Fibroblast of gingiva (primary cell): ENCODE data around the gene SLCO2A1.

Source experiments
- DNase-seq: peaks from one replicate; pipeline ENCODE4 v3.0.0-alpha.2; 2011; ENCODE audit warnings: low read depth

The SLCO2A1 gene

DNA sequence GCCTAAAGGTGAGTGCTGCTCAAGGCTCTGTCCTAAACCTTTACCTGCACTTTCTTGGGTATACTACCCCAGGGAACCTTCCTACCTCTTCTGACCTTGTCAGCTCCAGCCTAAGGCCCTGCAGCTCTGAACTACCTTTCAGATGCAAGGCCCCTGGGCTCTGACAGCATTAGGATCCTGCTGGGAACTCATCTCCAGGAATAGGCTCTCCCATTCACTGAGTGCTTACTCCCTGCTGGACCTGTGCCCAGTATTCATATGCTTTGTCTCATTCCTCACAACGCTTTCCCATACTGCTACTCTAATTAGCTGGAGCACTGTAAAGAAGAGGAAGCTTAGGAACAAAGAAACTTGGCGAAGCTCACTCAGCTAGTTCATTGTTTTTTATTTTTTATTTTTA, 80.3 kb downstream of the SLCO2A1 start:
- DNase-seq, result no peak

DNA sequence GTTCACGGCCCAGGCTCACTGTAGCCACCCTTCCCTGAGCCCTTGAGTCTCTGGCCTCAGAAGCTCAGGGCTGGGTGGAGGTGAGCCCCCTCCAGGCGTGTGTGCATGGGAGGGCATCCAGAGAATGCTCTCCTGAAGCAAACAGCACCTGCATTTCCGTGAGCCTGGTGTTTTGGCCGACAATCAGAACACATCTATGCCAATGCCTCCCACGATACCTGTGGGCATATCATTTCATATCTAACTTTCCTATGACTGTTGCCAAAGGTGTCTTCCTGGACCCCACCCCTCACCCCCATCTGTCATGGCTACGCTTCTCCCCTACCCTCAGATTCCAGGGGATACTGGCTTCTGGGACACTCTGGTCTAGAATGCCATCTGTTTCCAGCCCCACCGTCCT, 80.7 kb downstream of the SLCO2A1 start:
- DNase-seq, result no peak

DNA sequence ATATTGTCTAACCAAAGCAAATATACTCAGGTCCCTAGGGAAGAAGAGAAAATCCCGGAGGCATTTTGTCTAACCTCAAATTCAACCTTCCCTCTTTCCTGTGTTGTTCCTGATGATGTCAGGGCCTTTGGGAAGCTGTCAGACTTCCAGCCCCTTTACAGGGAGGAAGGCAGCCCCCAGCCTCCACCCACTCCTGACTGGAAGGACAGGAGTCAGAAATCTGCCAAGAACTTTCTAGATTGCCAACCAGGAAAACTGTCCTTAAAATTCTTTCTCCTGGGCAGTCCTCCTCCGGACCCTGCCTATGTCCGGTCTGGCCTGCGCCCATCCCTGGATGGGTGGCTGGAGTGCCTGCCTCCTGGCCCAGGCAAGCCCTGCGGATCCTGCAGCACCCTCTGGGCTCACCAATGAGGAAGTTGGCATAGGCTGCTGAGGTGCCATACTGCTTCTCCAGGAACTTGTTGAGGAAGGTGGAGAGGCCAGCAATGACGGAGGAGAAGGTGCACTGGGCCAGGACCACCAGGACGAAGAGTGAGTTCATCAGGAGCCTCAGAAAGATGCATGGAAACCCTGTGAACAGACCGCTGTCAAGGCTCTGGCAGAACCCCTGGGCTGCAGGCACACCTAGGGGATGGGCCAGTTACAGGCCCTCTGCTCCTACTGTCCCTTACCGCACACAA, 81.5 kb downstream of the SLCO2A1 start:
- DNase-seq, result no peak

DNA sequence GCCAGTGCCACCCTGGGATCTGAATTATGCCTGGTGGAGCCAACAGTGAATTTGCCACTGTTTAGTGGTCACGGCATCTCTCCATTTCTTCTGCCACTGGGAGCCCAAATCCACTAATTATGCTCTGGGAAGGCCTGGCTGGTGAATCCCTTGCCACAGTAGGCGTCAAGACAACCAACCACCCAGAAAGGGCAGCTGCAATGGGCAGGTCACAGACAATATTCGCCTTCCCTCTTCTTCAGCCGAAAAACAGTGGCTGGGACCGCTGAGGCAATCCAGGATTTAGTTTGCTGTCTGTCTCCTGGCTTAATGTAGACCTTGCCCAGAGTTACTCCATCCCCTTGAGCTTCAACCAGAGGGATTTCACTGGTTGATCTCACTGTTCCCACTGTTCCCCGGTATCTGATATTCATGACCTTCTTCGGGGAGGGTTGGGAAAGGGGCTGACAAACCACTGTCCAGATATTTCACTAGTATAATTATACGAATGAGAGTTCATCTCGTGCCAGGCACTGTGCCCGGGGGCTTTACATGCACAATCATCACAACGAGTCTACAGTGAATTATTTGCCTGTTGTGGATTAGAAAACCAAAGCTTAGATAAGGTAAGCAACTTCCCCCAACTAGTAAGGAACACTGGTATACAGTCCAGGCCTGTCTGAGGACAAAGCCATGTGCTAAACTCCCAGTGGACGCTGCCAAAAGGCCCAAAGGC, 84.2 kb downstream of the SLCO2A1 start:
- DNase-seq, result no peak

DNA sequence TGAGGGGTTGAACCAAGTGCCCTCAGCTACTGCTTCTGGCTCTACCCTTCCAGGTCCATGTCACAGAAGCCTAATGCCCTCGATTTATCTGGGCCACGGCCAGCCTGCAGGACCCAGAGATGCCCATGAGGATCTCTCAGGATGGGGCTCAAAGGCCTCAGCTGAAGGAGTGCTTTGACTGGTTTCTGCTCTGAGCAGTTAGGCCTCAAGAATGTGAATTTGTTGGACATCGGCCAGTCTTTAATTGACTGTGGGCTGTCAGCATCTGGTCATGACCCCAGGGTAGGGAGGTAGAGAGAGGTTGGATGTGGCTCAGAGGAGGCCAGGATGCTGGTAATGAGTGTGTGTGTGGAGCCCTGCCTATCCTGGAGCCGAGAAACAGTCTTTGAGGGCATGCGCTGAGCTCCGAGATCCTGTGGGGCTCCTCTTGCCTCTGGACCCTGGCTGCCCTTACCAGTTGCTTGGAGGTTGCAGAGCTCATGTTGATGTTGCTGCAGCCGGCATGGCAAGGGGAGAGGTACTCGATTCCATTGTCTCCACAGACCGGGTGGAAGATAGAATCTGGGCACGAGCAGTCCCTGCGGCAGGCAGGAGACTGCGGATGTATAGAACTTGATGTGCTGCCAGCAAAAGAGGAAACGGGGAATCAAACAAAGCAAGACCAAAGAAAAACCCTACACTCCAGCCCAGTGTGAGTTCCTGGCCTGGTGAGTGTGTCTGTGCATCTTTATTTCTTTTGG, 84.9 kb downstream of the SLCO2A1 start:
- peak; percentile 85 for DNase-seq

DNA sequence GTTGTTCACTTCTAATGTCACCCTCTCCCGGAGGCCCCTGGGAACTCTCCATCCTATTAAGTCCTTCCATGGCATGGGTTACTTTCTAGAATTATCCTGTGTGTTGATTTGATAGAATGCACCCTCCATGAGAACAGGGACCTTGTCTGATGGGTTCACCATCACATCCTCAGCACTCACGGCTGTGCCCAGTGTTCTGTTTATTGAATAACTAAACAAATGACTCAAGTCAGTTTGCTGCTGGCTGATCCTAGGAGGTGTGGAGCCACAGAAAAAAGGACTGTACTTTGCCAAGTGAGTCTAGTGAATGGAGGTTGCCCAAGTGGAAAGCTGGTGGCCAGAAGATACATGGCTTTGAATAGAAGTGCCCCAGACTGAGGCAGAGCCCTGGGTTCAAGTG, 85.5 kb downstream of the SLCO2A1 start:
- peak; percentile 67 for DNase-seq

DNA sequence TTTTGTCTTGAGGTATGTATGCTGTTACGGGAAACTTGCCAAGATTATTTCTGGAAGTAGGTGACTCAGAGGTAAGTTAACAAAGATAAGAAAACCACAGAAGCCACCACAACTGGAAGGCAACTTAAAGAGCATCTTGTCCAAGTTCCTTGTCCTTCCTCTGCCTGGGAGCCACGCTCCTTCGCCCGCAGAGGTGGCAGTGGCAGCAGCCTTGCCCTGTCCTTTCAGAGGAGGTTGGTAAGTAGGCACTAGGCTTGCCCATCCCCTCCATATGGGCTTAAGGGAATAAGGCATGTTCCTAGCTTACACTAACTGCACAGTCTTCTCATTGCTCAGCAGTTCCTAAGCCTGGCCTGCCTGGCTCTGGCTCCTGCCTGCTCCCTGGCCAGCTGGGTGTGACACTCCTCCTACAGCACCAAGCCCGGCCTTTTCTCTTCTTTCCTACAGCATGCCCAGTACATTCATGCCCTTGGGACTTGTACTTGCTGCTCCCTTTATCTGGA, 86.0 kb downstream of the SLCO2A1 start:
- peak; percentile 75 for DNase-seq

DNA sequence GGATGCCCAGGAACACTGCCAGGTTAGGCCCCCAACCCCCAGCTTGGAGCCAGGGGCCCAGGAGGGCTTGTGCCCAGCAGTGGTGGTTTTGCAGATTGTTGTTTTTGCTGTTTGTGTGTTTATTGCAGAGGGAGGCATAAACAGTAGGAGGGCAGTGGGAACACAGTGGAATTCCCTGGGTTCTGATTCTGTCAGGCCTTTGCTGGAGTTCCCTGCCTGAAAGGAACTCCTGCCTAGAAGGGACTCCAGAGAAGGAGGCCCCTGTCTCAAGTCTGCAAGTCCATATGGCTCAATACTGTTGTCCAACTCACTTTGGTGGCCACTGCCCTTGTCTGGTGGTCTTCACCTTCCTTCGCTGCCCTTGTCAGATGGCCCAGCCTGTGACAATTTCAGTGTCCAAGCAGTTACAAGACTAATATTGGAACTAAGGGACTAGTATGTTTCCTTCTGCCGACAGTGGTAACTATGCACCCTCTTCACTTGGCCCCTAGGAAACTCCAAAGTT, 86.6 kb downstream of the SLCO2A1 start:
- no peak for DNase-seq

DNA sequence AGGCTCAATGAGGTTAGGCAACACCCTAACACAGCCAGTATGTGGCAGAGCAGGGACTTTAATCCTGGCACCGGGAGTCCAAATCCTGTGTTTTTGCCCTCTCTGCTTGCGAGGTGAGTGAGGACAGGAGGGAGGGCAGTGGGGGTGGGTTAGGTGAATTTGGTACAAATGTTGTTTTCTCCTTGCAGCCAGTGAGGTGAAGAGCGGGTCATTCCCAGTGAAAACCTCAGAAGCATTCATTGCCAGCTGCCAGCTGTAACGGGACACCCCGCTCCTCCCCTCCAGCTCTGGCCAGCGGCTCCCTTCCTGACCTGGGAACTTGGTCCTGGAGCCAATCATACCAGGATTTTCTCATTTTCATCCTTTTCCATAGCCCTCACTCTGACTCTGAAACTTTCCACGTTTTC, 88.3 kb downstream of the SLCO2A1 start:
- DNase-seq, result peak; percentile 62

DNA sequence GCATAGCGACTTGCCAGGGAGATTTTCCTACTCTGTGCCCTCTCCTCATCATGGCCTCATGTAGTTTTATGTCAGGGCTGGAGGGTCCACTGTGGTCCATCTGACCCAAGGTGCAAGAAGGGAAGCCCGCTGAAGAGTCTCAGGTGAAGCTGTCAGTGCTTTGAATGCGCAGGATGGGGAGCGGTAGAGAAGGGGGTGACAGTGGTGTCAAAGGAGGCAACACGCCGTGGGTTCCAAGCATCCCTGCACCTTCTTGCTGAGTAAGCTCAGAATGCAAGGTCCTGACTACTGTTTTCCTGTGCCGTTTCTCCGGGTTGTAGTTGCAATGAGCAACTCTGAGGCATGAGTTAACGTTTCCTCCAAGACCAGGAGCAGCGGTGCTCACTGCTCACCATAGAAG, 89.2 kb downstream of the SLCO2A1 start:
- no peak for DNase-seq

DNA sequence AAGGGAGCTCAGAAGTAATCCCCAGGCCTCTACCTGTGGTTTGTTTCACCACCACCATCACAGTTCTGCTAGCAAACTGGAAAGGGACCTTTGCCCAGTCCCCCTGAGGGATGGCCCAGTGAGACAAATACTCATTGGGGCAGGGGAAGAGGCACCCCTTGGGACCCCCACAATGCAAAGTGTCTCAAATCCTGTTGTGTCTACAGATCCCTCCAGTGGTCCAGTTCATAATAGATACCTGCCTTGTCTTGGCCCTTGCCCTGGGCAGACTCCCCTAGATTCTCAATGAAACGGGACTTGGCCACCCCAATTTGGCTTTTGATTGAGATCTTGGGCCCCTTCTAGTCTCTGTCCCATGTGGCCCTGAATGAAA, 90.3 kb downstream of the SLCO2A1 start:
- DNase-seq, result no peak

DNA sequence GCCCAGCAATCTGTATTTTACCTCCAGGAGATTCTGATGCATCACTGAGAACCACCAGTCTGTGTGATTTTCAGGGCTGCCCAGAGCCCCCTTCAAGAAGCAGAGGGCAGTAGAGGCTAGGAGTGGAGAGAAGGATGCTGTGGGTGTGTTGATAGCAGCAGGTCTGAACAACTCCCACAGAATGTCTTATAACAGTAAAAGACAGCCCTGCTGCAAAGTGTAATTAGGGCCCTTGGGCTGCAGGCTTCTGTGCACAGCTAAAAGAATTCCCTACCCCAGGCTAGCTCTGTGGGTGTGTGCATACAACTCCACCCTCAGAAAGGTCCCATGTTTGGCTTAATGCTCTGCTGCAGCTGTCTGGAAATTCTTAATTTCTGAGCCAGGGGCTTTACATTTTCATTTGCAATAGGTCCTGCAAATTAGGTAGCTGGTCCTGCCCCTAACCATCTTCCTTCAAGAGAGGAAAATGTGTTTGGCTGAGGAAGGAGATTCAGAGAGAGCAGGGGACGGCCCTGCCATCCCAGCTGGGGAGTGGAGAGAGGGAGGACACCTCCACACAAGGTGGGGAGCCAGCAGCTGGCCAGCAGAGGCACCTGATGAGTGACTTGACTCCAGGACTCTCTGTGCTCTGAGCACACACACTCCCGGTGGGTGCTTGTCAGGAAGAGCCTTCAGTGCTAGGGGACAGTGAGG, 90.8 kb downstream of the SLCO2A1 start:
- no peak for DNase-seq

DNA sequence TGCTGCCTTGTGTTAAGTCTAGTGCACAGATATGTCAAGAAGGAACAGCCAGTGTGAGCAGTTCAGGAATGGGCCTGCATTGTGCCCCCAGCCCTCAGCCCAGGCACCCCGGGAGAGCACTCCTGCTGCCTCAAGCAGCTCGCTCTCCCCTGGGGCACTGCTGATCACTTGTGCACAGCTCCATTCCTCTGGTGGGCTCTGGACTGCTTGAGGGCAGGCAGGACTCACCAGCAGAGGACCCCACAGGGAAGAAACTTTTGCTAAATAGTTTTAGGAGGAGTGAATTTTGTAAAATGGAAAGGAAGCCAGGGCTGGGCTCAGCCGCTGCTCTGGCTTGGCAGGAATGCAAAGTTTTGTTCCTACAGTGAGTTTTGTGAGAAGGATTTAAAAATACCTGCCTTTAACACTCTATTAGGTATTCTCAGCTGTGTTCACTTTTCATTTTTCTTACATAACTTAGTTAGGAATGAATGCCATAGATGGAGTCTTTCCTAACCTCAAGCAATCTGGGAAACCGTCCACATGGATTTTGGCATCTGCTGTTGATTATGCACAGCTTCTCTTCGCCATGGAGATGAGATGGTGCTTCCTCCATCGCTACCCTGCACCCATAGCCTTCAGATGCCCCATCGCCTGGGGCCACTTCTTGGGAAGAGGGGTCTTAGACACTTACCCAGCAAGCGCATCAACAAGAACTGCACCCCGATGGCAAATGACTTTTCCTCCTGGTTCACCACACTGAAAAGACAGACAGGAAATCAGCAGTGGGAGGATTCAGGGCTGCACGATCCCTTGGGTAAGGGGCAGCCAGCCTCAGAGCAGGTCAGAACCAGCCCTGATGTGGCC, 91.7 kb downstream of the SLCO2A1 start:
- DNase-seq, result peak; percentile 80

DNA sequence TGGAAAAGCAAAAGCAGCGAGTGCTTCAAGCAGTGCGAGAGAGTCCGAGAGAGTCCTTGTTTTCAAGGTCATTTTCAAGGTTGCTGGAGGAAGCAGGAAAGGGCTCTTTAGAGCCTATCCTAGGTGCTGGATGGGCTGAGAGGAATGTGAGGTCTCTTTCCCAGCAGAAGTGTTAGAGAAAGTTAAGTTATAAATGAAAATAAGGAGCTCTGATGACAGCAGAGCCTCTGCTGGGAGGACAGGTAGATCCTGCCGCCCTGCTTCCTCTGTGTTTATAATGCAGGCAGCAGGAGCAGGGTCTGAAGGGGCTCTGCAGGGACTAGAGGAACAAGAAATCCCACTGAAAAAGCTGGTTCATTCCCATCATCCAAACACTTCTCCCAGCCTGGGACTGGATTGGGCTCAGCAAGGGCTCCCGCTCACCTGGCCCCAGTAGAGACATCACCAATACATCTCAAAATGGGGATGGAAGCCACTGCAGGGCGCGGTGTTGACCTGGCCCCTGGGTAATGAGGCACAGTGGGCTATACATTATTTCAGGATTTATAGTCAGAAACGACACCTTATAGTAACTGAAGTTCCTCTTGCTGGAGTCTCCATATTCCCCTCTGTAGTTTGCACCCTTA, 92.6 kb downstream of the SLCO2A1 start:
- no peak for DNase-seq

DNA sequence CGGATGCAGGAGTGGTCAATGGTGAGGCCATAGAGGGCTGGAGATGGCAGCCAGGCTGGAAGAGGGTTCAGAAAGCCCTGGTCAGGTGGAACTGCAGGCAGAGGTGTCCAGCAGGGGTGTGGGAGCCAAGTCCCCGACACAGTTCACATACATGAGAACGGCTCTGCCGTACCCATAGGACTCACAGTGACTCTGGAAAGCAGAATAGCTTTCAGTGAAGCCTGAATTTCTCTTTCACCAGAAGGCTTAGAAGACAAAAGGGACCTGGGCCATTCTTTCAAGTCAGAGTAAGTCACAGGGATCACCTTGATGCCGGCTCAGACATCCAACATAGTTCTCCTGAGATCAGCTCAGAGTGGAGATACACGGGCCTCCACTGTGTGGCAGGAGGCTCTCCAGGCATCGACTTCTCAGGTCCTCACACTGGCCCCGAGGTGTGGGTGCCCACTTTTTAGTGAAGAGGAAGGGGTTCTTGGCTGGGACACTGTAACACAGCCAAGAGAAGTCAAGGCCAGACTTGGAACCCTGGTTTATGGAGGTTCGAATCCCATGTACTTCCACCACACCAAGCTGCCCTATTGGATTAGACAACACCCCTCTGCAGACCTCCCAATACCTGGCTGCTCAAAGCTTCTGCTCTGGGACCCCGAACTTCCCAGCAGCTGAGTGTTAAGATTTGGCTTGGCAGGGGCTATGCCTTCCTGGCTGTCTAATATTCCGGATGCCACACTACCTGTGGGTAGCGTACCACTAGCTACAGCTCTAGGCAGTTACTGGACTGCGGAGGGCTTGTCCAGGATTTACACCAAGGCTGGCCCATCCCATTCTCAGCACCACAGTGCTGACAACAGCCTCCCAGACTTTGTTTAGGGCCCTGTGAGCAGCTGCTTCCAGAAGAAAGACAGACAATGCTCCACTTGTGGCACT, 93.6 kb downstream of the SLCO2A1 start:
- no peak for DNase-seq

DNA sequence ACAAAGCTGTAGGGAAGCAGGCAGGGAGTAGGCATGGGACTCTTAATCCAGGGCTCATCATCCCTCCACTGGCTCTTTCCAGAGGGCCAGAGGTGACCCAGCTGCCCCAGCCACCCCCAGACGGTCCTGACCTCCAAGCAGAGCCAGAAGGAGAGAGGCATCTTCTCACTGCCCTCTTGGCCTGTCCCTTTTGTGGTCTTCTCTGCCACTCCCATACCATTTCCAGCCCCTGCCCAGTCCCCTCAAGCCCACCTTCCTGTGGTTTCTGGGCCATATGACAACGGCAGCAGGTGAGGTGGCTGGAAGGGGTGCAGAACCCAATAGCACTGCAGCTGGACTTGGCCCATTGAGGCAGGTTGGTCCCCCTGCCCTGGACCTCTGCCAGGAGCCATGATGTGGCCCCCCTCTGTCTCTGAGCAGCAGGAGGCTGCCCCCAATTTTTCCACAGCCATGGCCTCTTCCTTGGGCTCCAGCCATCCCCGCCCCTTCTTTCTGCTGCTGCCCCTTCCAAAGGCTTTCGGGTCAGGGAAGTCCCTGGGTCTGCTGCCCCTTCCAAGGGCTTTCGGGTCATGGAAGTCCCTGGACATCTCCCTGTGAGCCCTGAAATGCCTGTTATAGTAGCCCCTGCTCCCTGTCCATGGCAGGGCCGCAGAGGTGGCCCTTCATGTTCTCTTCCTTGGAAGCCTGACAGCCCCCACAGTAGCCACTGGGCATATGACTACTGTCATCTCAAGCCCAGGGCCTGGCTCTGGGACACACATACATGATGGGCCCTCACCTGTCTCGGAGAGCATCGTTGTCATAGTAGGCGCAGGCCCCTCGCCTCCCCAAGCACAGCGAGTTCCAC, 94.5 kb downstream of the SLCO2A1 start:
- no peak for DNase-seq

DNA sequence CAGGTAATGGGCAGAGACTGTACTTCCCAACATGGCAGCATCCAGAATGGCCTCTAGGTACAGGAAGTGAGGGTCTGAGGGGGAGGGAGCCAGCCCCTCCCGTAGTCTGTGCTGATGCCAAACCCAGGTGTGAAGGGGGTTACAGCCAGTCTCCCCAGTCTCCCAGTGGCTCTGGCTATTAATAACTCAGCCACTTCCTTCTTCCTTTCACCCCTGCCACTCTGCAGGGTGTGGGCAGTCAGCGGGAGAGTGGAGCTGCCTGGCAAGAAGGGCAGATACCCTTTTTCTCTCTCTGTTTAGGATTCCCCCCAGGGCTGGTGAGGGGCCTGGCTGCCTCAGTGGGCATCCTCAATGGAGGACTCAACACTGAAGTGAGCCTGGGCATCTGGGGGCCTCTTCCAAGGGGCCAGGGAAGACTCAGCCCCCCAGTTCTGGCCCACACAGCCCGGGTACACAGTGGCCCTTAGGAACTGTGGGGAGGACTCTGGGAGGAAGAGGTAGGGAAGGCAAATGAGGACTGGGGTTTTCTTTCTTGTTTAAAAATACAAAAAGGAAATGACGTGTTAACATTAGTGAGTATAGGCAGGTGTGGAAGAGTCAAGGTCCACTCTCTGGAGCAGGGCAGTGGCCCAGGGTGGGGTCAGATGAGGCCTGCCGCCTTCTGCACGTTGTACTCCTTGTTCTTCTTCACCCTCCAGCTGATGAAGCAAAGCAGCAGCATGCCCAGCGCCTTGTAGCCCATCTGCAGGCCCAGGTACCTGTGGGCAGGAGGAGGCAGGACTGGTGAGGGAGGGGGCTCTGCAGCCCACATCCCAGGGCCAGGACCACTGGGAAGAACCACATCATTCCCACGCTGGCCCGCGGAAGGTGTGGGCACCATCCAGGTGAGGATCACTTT, 95.4 kb downstream of the SLCO2A1 start:
- no peak for DNase-seq
